GM20000 (cell line): ENCODE measurements around the gene TXNRD1.

Experiments
- DNase-seq: peaks from one replicate; pipeline ENCODE4 v3.0.0; 2012; ENCODE audit warnings: low spot score
- TF ChIP-seq, protein P1 (sequence below): IDR thresholded peaks from 2 replicates; pipeline ENCODE4 v1.5.1; 2012; ENCODE audit warnings: mild to moderate bottlenecking, control low read depth; ENCODE audit errors: extremely low read depth, missing control alignments

Gene TXNRD1

DNA sequence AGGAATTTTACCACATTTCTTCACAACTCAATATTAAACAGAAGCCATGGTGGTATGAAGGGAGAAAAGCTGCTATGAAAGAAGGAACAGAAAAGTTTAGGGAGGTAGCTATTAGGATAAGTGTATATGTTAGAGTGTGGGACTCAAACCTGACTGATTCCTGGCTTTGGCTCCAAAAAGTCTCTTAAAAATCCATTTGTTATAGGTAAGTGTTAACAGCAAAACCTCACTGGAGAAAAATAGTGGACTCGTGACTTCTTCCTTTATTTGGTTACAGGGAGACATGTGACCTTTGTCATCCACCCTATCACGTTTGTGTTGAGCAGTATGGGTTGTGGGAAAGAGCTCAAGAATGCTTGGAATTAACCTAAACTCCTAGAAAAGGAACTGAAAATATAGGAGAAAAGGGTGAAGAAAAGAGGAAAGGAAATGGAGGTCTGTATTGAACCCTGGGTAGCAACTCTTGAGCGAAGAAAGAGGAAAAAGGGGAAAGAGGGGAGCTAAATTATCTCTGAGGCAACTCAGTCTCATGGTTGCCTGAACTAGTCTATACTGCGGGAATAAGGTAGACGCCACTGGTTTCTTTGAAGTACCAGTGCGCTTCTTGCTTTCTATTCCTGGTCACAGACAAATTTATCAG lies 84.4 kb downstream of the TXNRD1 start:
- no peak for DNase-seq
- TF ChIP-seq, protein P1, sequence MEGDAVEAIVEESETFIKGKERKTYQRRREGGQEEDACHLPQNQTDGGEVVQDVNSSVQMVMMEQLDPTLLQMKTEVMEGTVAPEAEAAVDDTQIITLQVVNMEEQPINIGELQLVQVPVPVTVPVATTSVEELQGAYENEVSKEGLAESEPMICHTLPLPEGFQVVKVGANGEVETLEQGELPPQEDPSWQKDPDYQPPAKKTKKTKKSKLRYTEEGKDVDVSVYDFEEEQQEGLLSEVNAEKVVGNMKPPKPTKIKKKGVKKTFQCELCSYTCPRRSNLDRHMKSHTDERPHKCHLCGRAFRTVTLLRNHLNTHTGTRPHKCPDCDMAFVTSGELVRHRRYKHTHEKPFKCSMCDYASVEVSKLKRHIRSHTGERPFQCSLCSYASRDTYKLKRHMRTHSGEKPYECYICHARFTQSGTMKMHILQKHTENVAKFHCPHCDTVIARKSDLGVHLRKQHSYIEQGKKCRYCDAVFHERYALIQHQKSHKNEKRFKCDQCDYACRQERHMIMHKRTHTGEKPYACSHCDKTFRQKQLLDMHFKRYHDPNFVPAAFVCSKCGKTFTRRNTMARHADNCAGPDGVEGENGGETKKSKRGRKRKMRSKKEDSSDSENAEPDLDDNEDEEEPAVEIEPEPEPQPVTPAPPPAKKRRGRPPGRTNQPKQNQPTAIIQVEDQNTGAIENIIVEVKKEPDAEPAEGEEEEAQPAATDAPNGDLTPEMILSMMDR: no peak

GRCh38 chr12:104303538-104304151 lies 88.1 kb downstream of the TXNRD1 start, which contains the start of gene EID3:
EID3 (plus strand) TSS chr12:104303739; CDS start chr12:104303935, 196 bp downstream.
- TF ChIP-seq, protein P1: no peak
- DNase-seq: peak; percentile 89

- TF ChIP-seq, protein P1: no peak
- no peak for DNase-seq
Measured at GRCh38 chr12:104304261-104305009, 88.9 kb downstream of the TXNRD1 start.

DNA sequence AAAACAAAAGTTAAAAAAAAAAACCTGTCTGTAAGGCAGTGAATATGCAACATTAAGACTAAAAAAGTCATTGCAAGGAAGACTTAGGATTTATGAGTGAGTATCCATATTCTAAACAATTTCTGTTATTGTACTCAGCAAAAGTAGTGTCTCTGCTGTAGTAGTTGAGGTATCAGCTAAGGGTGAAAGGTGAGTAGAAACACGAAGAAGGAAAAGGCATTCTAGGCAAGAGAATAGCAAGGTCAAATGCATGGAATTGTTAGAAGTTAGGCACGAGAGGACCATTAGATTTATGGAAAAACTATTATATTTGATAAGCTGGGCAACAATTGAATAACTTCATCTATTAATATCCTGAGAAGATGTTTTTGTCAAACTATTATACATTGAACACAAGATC lies 89.8 kb downstream of the TXNRD1 start:
- TF ChIP-seq, protein P1: no peak
- DNase-seq: no peak

- DNase-seq: no peak
- TF ChIP-seq, protein P1: no peak
Measured at GRCh38 chr12:104306376-104306775, 90.8 kb downstream of the TXNRD1 start.

DNA sequence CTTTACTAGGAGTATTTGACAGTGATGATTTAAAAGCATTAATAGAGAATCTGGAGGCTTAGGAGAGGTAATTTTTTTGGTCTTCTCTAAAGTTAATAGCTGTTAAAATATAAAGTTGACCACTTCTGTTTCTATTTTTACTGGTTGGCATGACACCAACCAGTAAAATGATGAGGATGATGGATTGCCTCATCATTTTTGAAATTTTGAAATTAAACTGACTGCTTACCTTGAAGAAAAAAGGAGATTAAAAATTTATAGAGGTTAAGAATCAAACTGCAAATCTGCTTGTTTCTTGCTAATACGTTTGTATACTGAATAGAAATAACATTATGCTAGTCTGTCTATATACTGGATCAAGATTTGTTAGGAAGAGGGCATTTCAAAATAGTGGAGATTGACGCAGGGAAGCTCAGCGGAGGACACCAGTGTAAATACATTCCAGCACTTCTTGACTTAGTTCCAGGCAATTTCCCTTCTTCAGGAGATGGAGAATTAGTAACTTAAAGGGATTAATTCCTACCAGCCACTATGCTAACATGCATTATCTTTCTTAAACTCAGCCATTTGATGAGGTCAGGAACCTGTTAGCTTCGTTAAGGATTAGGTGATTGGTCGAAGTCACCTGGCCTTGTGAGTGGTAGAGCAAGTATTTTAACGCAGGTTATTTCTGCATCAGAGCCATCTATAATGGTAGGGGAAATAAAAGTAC lies 91.5 kb downstream of the TXNRD1 start:
- TF ChIP-seq, protein P1: no peak
- DNase-seq: no peak
